A204.1 (cell line): ENCODE results near the gene ACIN1.
A peak's percentile ranks its signal among the peaks of the same experiment; 100 is the strongest.

Experiments used
- FAIRE-seq: peaks from 2 replicates; lab custom pipeline; 2012; peaks lifted over from hg19 to GRCh38; lab: Jason Lieb, UNC

ACIN1 gene

GRCh38 chr14:23105348-23105824 is 10.4 kb upstream of the ACIN1 start:
- FAIRE-seq: no peak

- no peak for FAIRE-seq
These were observed 9.8 kb upstream of the ACIN1 start, which contains the start of gene CIROP for GRCh38 chr14:23104591-23105347. Gene CIROP, minus strand, starts transcription at chr14:23104989. Its CDS starts 69 bp downstream, at chr14:23104920.

DNA sequence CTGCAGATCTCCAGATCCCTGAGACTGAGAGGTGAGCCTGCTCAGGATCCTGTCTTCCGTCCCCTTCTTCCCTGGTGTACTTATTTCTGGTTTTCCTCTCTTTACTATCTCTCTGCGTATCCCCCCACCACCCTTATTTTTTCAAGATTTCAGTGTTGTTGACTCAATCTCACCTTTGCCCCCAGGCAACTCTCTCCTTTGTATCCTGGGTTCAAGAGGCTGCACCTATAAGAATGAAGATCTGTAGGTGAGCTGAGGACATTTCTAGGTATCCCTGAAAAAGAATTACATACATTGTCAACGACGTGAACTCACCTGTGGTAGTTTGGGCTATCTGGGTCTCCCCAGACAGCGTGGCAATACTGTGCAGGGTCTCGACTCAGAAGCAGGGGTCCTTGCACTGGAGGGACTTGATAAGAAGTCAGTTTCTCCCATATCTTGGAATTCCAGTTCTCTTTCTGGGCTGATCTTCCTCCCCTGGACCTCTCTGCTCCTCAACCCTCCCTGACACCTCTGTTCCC is 9.2 kb upstream of the ACIN1 start:
- no peak for FAIRE-seq

DNA sequence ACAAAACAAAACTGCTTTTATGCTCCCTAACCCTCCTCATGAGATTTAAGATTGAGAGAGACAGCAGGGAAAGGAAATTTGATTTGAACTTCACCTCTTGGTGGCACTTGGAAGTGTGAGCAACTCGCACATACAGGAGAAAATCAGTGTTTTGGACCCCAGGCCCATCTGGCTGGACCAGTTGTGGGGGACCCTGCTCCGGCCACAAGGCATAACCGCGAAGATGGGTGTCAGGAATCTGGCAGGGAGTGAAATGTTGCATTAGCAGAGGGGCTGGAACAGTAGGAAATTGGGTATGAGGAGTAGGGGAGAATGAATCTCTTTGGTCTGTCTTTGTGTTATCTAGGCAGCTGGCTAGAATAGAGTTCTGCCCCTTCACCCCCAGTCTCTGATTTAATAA is 8.6 kb upstream of the ACIN1 start:
- FAIRE-seq: no peak

- FAIRE-seq: no peak
These were observed 7.9 kb upstream of the ACIN1 start for GRCh38 chr14:23102801-23103200.

DNA sequence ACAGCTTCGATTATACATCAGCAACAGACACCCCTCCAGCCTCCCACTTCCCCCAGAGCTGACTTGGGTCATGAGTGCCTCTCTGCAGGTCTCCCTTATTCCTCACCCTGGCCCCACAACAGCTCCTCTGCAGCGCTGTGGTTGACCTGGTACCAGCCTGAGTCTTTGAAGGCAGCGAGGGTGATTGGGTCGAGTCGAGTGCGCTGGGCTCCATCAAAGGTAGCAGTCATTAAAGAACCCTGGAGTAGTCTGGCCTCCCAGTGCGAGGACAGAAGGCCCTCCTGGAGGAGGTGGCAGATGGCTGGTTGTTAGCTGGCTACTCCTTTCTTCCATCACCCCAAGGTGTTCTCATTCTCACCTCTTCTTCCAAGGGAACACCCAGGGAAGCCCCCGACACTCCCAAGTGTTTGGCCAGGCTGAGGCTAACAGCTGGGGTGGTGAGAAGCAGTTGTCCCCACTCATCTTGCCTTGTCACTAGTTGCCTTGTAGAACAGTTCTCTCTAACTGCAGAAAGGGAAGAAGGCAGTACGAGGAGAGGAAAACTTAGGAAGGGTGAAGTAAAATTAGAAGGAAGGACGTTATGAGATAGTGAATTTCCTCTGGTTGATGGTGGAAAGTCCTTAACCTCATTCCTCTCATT is 7.2 kb upstream of the ACIN1 start:
- FAIRE-seq: no peak

- no peak for FAIRE-seq
These were observed 6.5 kb upstream of the ACIN1 start for GRCh38 chr14:23101213-23101970.

GRCh38 chr14:23099212-23099861 is 4.4 kb upstream of the ACIN1 start:
- FAIRE-seq: no peak

DNA sequence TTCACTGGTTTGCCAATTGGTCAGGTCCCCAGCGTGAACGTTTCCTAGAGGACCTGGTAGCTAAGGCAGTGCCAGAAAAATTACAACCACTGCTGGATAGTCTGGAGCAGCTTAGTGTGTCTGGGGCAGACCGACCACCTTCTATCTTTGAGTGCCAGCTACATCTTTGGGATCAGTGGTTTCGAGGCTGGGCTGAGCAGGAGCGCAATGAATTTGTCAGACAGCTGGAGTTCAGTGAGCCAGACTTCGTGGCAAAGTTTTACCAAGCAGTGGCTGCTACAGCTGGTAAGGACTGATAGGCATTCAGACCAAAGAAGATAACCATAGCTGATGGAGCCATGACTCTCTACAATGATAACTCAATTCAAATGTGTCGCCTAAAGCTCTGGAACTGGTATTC is 2.9 kb upstream of the ACIN1 start:
- FAIRE-seq: no peak

- FAIRE-seq: peak; percentile 100
These were observed 516 bp upstream of the ACIN1 start, which contains the start of gene C14orf119 for GRCh38 chr14:23095196-23096108. Gene C14orf119, plus strand, starts transcription at chr14:23095505. Its CDS starts 2,154 bp downstream, at chr14:23097659.

GRCh38 chr14:23093991-23094665 is 808 bp downstream of the ACIN1 start:
- no peak for FAIRE-seq

GRCh38 chr14:23093526-23093925 is 1.4 kb downstream of the ACIN1 start:
- FAIRE-seq: no peak

- no peak for FAIRE-seq
These were observed 1.8 kb downstream of the ACIN1 start for GRCh38 chr14:23093104-23093503.

GRCh38 chr14:23091294-23092225 is 3.4 kb downstream of the ACIN1 start:
- FAIRE-seq: no peak

DNA sequence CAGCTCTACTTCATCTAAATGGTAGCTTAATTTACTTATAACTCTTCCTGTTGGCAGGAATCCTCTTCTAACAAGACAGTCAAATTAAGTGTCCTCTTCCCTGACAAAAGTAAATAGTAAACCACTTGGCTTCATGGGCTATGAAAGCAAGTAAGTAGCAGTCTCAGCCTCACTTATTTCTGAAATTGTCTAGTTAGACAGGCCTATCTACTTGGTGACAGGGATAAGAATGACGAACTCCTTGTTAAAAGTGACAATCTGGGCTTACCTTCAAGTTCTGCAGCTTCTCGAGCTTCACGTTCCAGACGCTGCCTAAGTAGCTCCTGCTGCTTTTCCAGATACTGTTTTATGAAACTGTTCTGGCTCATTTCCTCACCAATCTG is 4.7 kb downstream of the ACIN1 start:
- FAIRE-seq: no peak

GRCh38 chr14:23089498-23090253 is 5.3 kb downstream of the ACIN1 start:
- FAIRE-seq: no peak

DNA sequence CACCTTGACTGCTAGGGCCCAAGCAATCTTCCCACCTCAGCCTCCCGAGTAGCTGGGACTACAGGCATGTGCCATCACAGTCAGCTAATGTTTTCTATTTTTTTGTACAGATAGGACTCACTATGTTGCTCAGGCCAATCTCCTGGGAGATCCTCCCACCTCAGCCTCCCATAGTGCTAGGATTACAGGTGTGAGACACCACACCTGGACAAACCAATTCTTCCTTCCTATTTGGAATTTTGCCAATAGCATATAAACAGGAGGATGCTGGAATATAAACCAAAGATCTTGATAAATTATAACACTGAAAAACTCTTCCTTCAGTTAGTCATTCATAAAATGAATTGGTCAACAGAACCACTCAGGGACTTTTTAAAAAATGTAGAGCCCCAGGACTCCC is 8.4 kb downstream of the ACIN1 start:
- no peak for FAIRE-seq

- FAIRE-seq: no peak
These were observed 9.5 kb downstream of the ACIN1 start for GRCh38 chr14:23085458-23085857.

DNA sequence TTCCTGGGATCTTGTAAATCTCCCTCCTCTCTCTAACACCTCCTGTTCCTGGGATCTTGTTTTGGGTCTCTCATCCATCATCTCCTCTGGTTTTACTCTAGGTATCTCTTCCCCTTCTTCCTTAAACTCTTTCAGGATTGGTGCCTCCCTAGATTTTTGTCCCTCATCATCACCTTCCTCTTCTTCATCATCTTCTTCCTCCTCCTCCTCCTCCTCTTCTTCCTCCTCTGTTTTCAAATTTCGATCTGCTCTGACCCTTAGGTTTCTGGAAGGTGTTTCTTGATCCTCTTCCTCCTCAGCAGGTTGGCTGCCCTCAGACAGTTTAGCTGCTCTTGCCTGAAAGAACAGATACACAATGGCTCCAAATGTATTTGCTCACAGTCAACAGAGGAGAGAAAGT is 14.5 kb downstream of the ACIN1 start:
- FAIRE-seq: no peak
